Astrocyte (in vitro differentiated cells and primary cell): ENCODE data around the gene DNAH11. TPM values are rescaled to one million over a fixed set of nuclear protein-coding genes. Genes with fewer than 3 reads are reported as not detected.
A peak's percentile ranks its signal among the peaks of the same experiment; 100 is the strongest.

Source experiments
- DNase-seq: peaks from one replicate; pipeline ENCODE4 v3.0.0-alpha.2; 2010; ENCODE audit warnings: low read depth
- FAIRE-seq: peaks from 2 replicates; lab custom pipeline; 2011; peaks lifted over from hg19 to GRCh38; lab: Jason Lieb, UNC
- H2AFZ ChIP-seq: 2 replicates; pipeline ENCODE4 v1.6.0; 2012; ENCODE audit warnings: low read depth, low read length, inconsistent platforms
- H3K27ac ChIP-seq: 2 replicates; pipeline ENCODE4 v1.5.1; 2011; ENCODE audit warnings: low read depth, low read length, inconsistent platforms
- H3K27me3 ChIP-seq: 2 replicates; pipeline ENCODE4 v1.6.0; 2011; ENCODE audit warnings: low read length, inconsistent platforms; ENCODE audit not compliant: insufficient read depth
- H3K36me3 ChIP-seq: 2 replicates; pipeline ENCODE4 v1.5.1; 2011; ENCODE audit warnings: low read length, inconsistent platforms; ENCODE audit not compliant: insufficient read depth
- H3K4me1 ChIP-seq: 2 replicates; pipeline ENCODE4 v1.5.1; 2011; ENCODE audit warnings: low read length, inconsistent platforms; ENCODE audit not compliant: insufficient read depth
- H3K4me2 ChIP-seq: 2 replicates; pipeline ENCODE4 v1.6.0; 2012; ENCODE audit warnings: low read length, inconsistent platforms
- H3K4me3 ChIP-seq: 2 replicates; pipeline ENCODE4 v1.5.1; 2011; ENCODE audit warnings: low read depth, mild to moderate bottlenecking, low read length, inconsistent platforms; ENCODE audit not compliant: insufficient read depth
- H3K79me2 ChIP-seq: 2 replicates; pipeline ENCODE4 v1.6.0; 2012; ENCODE audit warnings: mild to moderate bottlenecking, low read length, inconsistent platforms; ENCODE audit not compliant: insufficient read depth
- H3K9ac ChIP-seq: 2 replicates; pipeline ENCODE4 v1.6.0; 2012; ENCODE audit warnings: mild to moderate bottlenecking, low read length, inconsistent platforms
- H3K9me3 ChIP-seq: 2 replicates; pipeline ENCODE4 v1.5.1; 2012; ENCODE audit warnings: low read depth, mild to moderate bottlenecking, low read length, inconsistent platforms; ENCODE audit not compliant: insufficient read depth
- H4K20me1 ChIP-seq: 2 replicates; pipeline ENCODE4 v1.6.0; 2012; ENCODE audit warnings: low read length, inconsistent platforms; ENCODE audit not compliant: insufficient read depth
- H3K27ac Mint-ChIP-seq: one replicate; pipeline ENCODE4 v1.8.0; 2021; ENCODE audit warnings: mild to moderate bottlenecking, mixed read lengths; ENCODE audit not compliant: unreplicated experiment
- H3K27me3 Mint-ChIP-seq: one replicate; pipeline ENCODE4 v1.8.0; 2021; ENCODE audit warnings: low read depth, mixed read lengths; ENCODE audit not compliant: unreplicated experiment
- H3K36me3 Mint-ChIP-seq: one replicate; pipeline ENCODE4 v1.8.0; 2021; ENCODE audit warnings: low read depth, mixed read lengths; ENCODE audit not compliant: unreplicated experiment
- H3K4me1 Mint-ChIP-seq: one replicate; pipeline ENCODE4 v1.8.0; 2021; ENCODE audit warnings: low read depth, mixed read lengths; ENCODE audit not compliant: unreplicated experiment
- H3K4me3 Mint-ChIP-seq: one replicate; pipeline ENCODE4 v1.8.0; 2021; ENCODE audit warnings: mild to moderate bottlenecking, moderate library complexity, mixed read lengths; ENCODE audit not compliant: unreplicated experiment
- H3K9me3 Mint-ChIP-seq: one replicate; pipeline ENCODE4 v1.8.0; 2021; ENCODE audit warnings: mild to moderate bottlenecking, mixed read lengths; ENCODE audit not compliant: unreplicated experiment
- CTCF ChIP-seq: IDR thresholded peaks from 2 replicates; pipeline ENCODE4 v1.5.1; 2011; ENCODE audit warnings: low read depth, mild to moderate bottlenecking, inconsistent platforms, low read length, moderate library complexity; ENCODE audit not compliant: insufficient read depth
- EZH2 ChIP-seq: IDR thresholded peaks from 2 replicates; pipeline ENCODE4 v1.6.1; 2012; ENCODE audit warnings: mild to moderate bottlenecking, low read length, inconsistent platforms; ENCODE audit not compliant: insufficient read depth
- total RNA-seq: library from RNA; stranded (reverse); gene quantifications from 2 replicates; pipeline ENCODE4 v1.2.1, GENCODE V29; 2021

The DNAH11 gene
- total RNA-seq, 1 donor from 2014 or later = 0.43 TPM

GRCh38 chr7:21922605-21923004, 379.8 kb downstream of the DNAH11 start:
- H4K20me1 ChIP-seq = no peaks in the 10 kb centered on the region
- Mint-ChIP-seq H3K27me3 (no peaks in the 10 kb centered on the region), H3K4me3 (no peak overlapping the region), H3K36me3 (no peaks in the 10 kb centered on the region), H3K9me3 (no peaks in the 10 kb centered on the region), H3K27ac (no peak overlapping the region), H3K4me1 (no peaks in the 10 kb centered on the region)
- TF ChIP-seq EZH2 (no peak), CTCF (no peak)
- H3K36me3 ChIP-seq = no peaks in the 10 kb centered on the region
- peaks cover 14% of the 10 kb centered on the region for H3K79me2 ChIP-seq
- H3K4me3 ChIP-seq = no peak overlapping the region
- no peaks in the 10 kb centered on the region for H3K9me3 ChIP-seq
- no peaks in the 10 kb centered on the region for H3K27me3 ChIP-seq
- no peak overlapping the region for H3K27ac ChIP-seq
- H2AFZ ChIP-seq = no peak overlapping the region
- H3K4me1 ChIP-seq = no peaks in the 10 kb centered on the region
- DNase-seq (no peak), FAIRE-seq (no peak)
- no peak overlapping the region for H3K9ac ChIP-seq
- no peak overlapping the region for H3K4me2 ChIP-seq

GRCh38 chr7:21923658-21924057, 380.8 kb downstream of the DNAH11 start:
- Histone ChIP-seq H3K36me3 (no peaks in the 10 kb centered on the region), H3K27me3 (no peaks in the 10 kb centered on the region), H3K27ac (no peak overlapping the region), H3K79me2 (peaks cover 14% of the 10 kb centered on the region), H3K4me1 (no peaks in the 10 kb centered on the region), H3K9me3 (no peaks in the 10 kb centered on the region), H3K4me2 (no peak overlapping the region), H3K9ac (no peak overlapping the region), H3K4me3 (no peak overlapping the region), H2AFZ (no peak overlapping the region), H4K20me1 (no peaks in the 10 kb centered on the region)
- no peak for TF ChIP-seq EZH2
- TF ChIP-seq CTCF = no peak
- no peak overlapping the region for H3K4me3 Mint-ChIP-seq
- FAIRE-seq (no peak), DNase-seq (peak; percentile 24)
- no peaks in the 10 kb centered on the region for H3K27me3 Mint-ChIP-seq
- H3K36me3 Mint-ChIP-seq = no peaks in the 10 kb centered on the region
- H3K9me3 Mint-ChIP-seq = peaks cover 2% of the 10 kb centered on the region
- H3K4me1 Mint-ChIP-seq = peaks cover under 1% of the 10 kb centered on the region
- H3K27ac Mint-ChIP-seq = no peak overlapping the region

GRCh38 chr7:21926448-21926847, 383.6 kb downstream of the DNAH11 start:
- H3K27ac ChIP-seq = no peak overlapping the region
- H3K27ac Mint-ChIP-seq = no peak overlapping the region
- H3K4me1 Mint-ChIP-seq = peaks cover 1% of the 10 kb centered on the region
- H3K9me3 Mint-ChIP-seq = peaks cover 7% of the 10 kb centered on the region
- no peak overlapping the region for H2AFZ ChIP-seq
- peaks cover 8% of the 10 kb centered on the region for H3K79me2 ChIP-seq
- H3K4me3 Mint-ChIP-seq = no peak overlapping the region
- H4K20me1 ChIP-seq = no peaks in the 10 kb centered on the region
- no peaks in the 10 kb centered on the region for H3K4me1 ChIP-seq
- H3K4me2 ChIP-seq = no peak overlapping the region
- FAIRE-seq (no peak), DNase-seq (no peak)
- H3K9ac ChIP-seq = no peak overlapping the region
- no peaks in the 10 kb centered on the region for H3K9me3 ChIP-seq
- H3K27me3 Mint-ChIP-seq = no peaks in the 10 kb centered on the region
- TF ChIP-seq EZH2 = no peak
- no peak for TF ChIP-seq CTCF
- no peaks in the 10 kb centered on the region for H3K27me3 ChIP-seq
- H3K36me3 Mint-ChIP-seq = no peaks in the 10 kb centered on the region
- no peaks in the 10 kb centered on the region for H3K36me3 ChIP-seq
- H3K4me3 ChIP-seq = no peak overlapping the region
